HuH-7 (cell line): ENCODE data around the gene FSTL4.
"Not testable (repeated sequence)": the region's sequence is repeated elsewhere in the genome, so short reads cannot be mapped to it uniquely, and the experiment has no call there.

ENCODE experiments used
- DNase-seq: peaks from one replicate; pipeline ENCODE4 v3.0.0; 2011; ENCODE audit warnings: low spot score

The FSTL4 gene

DNA sequence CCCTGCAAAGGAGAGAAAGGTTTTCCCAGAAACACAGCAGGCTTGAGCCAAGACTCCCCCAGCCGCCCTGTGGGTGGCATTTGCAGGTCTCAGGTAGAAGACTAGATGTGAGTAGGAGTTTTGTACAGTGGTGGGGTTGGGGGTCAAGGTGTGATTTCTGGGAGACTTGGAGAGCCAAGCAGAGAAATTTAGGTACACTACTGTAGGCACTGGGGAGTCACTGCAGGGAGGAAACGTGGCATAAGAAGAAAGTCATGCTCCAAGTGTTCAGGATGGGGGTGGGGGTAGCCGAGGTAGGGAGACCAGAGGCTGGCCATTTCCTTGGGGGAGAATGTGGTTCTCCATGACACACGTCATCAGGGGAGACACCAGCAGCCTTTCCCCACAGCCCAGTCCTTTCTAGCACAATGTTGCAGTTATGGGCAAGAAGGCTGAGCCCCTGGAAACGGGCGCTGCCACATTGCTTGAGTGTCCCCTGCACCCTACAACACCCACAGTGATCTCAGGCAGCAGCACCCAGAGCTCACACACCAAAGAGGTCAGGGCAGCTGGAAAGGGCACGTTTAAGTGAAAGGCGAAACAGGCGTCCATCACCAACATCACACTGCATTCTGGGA lies 210.5 kb downstream of the FSTL4 start:
- DNase-seq, result no peak

DNA sequence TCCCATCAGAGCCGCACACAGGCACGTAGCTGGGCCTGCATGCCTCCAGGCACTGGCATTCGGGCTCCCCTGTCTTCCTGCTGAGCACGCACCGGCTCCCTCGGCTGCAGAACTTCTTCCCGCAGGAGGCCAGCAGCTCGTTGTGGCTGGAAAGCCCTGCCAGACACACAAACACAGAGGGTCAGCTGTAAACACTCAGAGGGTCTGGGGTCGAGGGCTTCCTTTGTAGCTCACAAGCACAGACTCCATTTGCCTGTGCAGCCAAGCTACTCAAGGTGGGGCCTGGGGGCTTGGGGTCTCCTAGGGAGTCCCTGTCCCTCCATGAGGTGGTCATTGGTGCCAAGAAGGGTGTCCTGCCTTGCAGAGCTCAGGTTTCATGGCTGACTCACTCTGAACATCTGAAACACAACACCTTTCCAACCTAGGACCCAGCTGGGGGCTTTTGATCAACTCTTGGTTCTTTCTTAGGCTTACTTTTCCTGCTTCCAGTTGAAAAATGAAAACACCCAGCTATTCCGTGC lies 211.4 kb downstream of the FSTL4 start:
- DNase-seq, result no peak

DNA sequence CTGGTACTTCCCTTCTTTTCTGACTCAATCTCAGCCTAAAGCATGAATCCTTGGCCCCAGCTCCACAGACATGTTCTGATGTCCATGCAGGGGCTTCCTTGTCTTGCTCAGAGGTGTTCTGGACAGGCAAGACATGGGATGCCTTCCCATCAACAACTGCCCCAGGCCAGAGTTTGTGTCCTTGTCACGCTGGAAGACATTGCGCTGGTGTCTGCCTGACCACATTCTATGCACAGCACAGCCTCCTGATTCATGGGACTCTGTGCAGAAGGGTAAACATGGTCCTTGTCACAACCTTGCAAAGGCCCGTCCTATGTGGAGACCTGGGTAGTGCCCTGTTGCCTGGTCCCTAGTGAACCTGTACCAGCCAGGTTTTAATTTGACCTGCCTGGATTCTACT lies 212.2 kb downstream of the FSTL4 start:
- no peak for DNase-seq

DNA sequence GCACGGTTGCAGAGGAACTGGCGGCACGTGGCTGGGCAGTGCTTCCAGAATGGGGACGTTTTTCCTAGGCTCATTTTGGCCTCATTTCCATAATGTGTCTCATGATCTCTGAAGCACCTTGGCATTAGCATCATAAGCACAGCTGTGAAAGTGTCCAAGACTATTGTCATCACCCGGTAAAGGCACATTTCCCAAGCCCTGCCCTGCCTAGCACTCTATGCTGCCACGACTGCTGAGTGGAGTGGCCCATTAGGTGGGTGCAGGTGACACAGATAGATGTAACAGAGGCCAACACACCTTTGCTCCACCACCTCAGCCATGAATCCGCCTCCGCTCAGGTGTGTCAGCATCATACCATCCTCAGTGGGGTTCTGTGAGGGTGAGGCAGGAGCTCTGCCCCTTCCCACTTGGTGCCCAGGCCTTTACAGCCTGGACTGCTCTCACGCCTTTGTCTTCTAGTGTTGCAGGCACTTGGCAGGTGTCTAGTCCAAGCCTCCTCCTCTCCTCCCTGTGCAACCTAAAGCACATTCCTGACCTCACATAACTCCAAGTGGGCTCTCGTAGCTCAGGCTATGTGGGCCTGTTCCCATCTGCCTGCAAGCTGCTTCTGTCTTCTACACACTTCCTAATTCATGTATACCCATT lies 213.0 kb downstream of the FSTL4 start:
- DNase-seq, result no peak

DNA sequence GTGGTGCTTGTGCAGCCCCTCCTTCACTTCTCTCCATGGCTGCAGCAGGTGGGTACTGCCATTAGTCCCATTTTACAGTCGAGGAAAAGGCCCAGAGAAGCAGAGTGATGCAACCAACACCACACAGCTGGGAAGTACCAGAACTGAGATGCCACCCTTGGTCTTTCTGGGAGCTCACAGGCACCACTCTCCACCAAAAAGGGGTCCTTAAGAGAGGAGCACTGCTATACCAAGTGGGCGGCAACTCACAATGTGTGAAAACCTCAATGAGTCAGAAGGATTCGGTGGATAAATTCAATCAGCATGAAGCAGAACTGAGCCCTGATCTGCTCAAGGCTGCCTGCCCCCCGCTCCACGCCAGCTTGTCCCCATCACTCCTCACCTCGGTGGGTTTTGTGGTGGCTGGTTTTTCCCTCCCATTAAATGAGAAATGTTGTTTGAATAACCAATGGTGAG lies 213.7 kb downstream of the FSTL4 start:
- no peak for DNase-seq

DNA sequence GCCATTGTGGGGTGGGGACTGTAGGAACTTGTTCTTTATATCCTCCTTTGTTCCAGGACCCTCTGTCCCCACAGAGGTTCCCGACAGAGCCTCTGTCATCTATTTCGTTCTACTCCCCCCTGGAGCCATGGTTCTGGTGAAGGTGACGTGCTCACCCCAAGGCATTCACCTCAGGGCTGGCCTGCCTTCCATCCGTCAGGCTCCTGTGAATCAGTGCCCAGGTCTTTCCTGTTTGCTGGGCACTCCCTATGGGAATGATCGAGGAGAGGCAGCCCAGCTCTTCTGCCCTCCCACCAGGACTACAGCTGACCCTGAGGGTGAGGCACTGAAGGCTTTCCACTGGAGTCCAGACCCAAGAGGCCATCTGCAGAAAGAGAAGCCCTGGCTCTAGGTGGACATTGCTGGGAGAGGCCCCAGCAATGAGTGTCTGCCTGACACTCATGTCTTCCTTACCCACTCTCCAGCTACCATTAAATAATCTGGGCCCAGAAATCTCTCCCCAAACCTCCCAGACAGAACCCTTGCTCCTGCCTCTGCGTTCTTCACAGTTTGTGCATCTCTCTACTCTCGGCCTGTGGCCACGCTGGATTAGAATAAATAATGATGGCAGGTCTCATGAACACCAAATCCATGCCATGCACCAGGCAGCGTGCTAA lies 214.2 kb downstream of the FSTL4 start:
- DNase-seq, result no peak

DNA sequence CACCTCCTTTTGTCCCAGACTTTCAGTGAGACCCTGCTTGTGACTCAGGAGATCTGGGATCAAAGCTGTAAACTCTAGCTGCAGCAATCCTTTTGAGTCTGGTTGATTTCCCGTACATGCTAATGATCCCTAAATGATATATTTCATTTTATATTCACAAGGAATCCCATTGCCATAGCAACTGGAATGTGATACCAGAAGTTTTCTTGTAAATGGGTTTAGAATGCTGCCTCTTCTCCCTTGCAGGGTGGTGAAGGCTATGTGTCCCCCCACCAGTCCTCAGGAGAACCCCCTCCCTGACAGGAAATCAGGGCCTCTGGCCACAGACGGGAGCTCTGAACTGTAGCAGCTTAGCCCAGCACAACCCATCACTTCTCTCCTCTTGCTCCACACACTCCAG lies 215.0 kb downstream of the FSTL4 start:
- DNase-seq, result no peak

DNA sequence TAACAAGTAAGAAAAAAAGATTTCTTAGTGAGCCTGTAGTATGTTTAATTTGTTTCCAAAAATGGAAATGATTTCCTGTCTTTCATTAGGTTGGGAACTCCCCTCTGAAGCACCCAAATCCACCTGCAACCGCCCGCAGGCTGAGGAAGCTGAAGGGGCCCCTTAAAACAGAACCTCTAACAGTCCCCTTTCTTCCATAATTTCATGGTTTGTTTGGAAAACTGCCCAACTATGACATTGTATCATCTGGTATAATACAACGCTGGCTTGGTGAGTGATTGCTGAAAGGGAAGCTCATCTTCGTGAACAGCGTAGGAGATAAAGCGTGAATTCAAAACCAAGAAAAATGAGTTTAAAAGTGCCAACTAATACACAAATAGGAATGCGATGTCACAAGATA lies 215.5 kb downstream of the FSTL4 start:
- DNase-seq, result no peak

DNA sequence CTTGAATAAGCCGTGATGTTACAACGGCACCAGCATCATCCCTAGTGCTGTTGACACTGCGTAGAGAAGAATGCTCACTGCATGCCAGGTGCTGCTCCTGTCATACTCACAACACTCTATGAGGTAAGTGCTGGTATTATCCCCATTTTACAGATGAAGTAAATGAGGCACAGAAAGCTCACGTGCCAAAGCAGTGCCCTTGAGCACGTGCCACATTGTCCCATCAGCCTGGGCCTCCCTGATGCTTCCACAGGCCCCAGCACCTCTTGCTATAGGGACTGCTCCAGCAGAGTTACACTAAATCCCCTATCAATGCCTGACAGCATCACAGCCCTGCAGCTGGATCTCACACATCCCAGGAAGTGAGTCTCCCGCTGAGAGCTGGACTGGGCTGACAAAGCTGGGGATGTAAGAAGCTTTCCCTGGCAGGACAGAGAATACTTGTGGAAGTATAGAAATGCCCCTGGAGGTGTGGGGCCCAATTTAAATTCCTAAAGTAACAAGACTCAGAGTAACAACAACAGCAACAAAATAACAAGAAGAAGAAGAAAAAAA lies 216.1 kb downstream of the FSTL4 start:
- DNase-seq, result no peak

DNA sequence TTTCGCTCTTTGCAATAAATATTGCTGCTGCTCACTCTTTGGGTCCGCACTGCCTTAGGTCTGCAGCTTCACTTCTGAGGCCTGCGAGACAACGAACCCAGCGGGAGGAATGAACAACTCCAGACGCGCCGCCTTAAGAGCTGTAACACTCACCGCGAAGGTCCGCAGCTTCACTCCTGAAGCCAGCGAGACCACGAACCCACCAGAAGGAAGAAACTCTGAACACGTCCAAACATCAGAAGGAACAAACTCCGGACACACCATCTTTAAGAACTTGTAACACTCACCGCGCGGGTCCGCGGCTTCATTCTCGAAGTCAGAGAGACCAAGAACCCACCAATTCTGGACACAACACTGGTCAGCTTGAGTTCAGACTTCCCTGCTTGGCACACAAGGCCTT lies 217.1 kb downstream of the FSTL4 start:
- not testable (repeated sequence) for DNase-seq

DNA sequence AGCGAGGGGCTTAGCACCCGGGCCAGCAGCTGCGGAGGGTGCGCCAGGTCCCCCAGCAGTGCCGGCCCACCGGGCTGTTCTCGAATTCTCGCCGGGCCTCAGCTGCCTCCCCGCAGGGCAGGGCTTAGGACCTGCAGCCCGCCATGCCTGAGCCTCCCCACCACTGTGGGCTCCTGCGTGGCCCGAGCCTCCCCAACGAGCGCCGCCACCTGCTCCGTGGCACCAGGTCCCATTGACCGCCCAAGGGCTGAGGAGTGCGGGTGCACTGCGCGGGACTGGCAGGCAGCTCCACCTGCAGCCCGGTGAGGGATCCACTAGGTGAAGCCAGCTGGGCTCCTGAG lies 217.9 kb downstream of the FSTL4 start:
- DNase-seq, result not testable (repeated sequence)

DNA sequence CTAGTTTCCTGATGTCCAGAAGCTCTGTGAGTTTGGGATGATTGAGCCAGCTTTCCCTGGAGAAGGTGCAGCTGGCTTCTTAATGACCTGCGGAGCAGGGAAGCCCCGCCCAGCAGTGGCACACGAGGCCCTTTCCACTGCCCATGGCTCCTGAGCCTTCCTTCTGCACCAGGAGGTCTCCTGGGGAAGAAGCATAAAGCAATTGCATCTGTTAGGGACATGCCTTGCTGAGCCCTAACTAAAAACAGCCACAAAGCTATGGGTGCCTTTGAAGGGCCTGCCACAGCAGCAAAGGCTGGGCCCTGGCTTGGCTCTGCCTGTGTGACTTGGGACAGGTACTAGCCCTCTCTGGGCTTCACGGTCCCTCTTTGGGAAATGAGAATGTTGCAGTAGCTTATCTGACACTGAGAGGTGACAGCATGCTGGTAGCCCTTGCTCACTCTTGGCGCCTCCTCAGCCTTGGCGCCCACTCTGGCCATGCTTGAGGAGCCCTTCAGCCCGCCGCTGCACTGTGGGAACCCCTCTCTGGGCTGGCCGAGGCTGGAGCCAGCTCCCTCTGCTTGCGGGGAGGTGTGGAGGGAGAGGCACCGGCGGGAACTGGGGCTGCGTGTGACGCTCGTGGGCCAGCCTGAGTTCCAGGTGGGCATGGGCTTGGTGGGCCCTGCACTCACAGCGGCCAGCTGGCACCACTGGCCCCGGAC lies 218.4 kb downstream of the FSTL4 start:
- DNase-seq, result no peak

DNA sequence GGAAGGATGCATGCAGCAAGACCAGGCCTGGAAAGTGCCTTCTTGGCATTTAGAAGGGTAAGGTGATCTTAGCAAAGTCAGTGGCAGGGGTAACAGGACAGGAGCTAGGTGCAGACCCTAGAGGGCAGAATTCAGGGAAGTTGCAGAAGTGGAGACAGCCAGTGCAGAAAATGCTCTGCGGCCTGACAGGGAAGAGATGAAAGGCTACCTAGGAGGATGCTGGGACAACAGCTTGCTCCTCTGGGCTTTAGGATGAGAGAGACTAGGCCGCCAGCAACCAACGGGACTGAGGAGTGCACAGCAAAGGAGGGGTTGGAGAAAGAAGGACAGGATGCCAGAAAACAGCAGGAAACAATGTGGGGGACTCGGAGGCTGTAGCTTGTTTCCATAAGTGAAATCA lies 219.9 kb downstream of the FSTL4 start:
- DNase-seq, result no peak

DNA sequence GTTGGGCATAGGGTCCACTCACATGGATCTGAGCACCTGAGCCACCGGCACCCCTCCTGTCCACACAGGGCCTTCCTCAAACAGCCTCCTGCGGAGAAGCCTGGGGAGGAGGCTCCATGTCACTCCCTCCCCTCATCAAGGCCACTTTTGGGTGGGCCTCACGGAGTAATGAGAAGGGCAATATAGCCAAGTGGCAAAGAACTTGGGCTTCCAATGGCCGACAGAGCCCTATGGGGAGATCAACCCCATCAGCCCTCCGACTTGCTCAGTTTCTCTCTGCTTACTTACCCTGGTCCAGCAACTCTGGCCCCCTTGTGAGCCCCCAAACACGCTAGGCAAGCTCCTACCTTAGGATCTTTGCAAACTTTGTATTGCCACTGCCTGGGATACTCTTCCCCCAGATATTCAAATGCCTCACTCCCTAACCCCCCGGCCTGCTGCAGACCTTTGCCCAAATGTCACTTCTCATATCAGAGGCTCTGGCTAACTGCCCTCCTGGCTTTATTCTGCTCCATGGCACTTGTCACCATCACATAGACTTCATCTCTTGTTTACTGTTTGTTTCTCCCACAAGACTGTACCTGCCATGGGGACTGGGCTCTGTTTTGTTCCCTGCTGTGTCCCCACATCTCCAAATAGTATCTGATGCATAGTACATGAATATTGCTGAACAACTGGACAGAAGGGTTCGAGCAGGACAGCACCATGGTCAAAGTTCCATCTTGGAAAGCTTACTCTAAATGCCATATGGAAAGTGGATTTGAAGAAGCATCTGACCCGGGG lies 220.8 kb downstream of the FSTL4 start:
- DNase-seq, result no peak

DNA sequence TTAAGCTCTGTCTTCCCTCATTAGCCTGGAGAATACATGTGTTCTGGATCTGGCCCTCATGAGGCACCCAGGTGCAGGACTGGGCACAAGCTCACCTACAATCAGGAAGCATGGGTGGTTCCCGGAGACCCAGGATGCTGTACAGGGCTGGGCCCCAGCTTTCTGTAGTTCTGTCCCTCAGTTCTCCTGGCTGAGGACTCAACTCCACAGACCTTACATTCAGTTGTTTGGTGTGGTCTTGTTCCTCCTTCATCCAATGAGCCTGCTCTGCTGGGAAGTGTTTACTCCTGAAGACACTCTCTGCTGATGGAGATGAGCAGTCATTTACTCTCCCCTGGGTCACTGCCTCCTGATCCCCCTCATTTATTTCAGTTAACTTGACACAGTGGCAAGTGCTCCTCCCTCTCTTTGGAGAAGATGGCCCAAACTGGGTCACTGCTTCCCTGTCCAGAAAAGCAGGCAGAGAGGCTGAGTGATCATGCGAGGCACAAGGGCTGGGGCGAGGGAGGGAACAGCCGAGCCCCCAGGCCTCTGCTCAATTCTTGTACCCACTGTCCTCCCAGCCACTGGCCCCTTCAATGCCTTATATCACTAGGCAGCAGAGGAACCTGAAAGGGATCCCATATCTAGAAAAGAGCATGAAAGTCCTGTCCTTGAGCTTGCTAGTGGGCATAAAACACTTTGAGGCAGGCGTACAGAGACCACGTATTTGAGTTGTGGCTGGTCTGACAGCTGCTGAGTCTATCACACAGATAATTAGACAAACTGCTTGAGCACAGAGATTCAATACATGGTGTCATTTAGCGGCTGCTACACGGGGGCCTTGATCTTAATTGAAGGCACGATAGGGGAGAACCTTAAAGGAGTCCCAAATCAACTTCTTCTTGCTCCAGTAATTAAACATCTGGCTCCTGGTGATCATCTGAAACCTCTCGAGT lies 221.7 kb downstream of the FSTL4 start:
- no peak for DNase-seq

DNA sequence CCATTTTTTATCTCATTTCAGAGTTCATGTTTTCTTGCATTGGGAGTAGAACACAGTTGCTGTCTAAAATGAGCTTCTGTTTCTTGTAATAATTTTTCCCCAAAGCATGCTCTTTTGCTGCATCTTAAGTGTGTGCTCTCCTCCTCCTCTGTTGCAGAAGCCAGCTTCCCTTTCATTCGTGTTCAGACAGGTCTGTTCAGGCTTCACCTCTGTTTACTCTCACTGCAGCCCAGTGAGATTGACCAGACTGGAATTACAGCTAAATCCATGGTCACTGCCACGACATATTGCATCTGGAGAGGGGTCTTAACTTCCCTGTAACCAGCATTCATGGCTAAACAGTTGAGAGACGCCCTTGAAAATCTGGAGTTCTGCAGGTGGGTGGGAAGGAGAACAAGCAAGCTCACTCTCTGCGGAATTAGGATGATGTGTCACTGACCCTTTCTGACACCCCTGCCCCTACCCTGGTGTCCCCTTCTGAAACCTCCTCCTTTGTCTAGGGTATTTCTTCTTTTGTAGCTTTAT lies 223.2 kb downstream of the FSTL4 start:
- DNase-seq, result no peak

DNA sequence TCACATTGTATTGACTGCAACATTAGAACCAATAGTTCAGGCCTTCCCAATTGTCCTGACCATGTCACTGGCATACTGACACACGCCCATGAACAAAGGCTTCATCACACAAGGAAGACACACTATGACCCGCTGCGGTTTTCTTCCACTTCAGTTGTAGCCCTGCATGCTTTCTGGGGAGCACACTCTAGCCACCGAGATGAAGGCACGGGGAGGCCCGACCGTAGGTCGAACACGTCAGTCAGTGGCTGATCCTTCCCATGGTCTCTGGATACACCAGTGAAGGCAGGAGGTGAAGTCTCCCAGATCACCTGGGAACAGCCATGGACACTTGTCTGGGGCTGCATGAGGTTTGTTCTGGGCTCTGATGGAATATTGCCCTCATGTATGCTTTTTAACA lies 224.7 kb downstream of the FSTL4 start:
- DNase-seq, result no peak

DNA sequence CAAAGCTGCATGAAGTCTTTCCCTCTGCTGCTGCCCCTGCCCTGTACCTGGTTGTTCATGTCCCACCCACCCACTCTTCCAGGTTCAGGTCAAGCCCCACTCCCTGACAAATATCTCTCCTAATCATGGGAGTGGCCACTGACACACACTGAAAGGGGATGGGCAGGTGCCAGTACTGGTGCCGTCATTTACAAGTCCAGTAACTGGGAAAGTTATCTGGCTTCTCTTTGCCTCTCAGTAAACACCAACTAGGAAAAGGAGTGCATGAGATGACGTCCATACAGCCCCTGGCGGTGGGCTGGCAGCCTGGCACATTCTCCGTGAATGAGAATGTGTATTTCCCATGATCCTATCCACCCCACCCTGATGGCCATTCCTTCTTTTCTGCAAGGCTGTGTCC lies 225.2 kb downstream of the FSTL4 start:
- no peak for DNase-seq

DNA sequence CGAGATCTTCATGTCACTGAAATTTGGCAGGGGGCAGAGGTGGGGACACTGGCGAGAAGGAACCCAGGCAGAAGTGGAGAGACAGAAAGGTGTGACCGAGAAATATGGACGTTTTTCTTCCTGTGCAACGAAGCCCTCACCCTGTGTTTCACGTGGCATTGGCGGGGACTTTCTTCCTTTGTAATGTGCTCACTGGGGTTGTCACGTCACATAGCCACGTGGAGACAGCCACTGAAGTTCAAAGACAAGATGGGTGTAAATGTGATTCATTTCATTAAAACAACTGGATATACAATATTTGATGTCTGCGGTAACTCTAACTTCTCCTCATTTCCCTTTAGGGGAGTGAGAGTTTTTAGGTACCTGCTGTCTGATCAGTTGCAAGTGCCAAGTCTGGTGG lies 225.7 kb downstream of the FSTL4 start:
- no peak for DNase-seq

DNA sequence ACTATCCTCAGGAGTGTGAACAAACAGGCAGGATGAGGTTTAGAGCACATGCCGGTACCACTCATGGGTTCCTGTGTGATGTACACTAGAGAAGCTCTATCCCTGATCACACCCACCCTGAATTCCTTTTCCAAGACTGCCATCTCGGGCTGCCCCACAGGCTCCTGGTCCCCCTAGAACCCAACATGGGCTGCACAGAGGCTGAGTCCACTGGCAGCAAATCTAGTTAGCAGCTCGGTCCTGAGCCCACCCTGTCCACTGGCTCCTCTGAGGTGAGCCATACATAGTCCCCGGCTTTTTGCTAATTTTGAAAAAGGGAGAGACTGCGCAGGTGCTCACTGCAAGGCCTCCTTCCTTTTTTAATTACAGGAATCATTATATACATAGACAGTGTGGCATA lies 227.0 kb downstream of the FSTL4 start:
- no peak for DNase-seq
